Fibroblast of pulmonary artery (primary cell): ENCODE results near the gene TAMM41.
A peak's percentile ranks its signal among the peaks of the same experiment; 100 is the strongest.

Experiments
- DNase-seq: peaks from one replicate; pipeline ENCODE4 v3.0.0-alpha.2; 2010; ENCODE audit warnings: low read depth
- H3K4me3 ChIP-seq: replicated peaks from 2 replicates; pipeline ENCODE4 v1.5.1; 2011; ENCODE audit warnings: low read depth, mild to moderate bottlenecking, control low read depth, low read length, moderate library complexity
- CTCF ChIP-seq: IDR thresholded peaks from 2 replicates; pipeline ENCODE4 v1.5.1; 2011; ENCODE audit warnings: mild to moderate bottlenecking, control low read depth, low read length, inconsistent platforms; ENCODE audit errors: missing control alignments

The TAMM41 gene

GRCh38 chr3:11825301-11825700 is 21.4 kb downstream of the TAMM41 start:
- no peak overlapping the region for H3K4me3 ChIP-seq
- no peak for DNase-seq
- no peak for TF ChIP-seq CTCF

DNA sequence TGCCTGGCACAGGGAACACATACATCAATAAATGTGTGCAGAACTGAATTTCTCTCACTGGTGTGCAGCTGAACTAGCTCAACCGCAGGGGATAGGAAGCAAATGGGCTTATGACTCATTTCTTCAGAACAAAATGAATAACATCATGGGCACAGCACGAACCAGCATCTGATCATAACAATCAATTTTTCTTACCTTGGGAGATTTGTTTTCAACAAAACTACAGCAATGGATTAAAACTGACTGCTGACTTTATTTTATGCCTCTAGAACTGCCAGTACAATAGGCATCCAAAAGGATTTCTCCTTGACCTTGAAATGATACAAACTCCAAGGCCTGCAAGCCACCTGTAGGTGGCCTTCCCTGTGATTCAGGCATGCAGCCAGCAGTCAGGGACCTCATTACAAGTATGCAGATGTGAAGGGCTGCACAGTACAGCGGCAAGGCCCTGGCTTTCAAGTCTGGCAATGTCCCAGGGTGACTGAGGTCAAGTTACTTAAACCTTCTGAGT is 26.1 kb downstream of the TAMM41 start:
- TF ChIP-seq CTCF: peak; percentile 5
- no peak for DNase-seq

GRCh38 chr3:11819146-11819689 is 27.5 kb downstream of the TAMM41 start:
- H3K4me3 ChIP-seq: no peak overlapping the region
- DNase-seq: no peak
- TF ChIP-seq CTCF: no peak

More for the DNA sequence above, 26.1 kb downstream of the TAMM41 start:
- H3K4me3 ChIP-seq: no peak overlapping the region

DNA sequence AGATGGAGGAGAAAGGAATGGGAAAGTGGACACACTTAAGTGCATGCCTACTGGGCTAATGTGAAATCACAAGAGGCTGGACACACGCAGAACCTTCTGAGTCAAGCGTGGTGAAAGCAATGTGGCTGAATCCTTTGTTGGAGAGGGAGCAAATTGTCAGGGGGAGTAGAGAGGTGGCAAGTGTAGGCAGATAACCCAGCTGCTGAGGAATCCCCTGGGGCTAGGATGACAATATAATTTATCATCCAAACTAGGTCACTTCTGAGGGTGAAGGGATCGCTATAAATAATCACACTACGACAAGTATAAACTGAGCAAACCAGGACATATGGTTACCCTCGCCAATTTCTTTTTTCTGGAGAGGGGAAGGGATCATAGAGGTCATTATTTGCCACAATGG is 28.7 kb downstream of the TAMM41 start:
- TF ChIP-seq CTCF: no peak
- DNase-seq: no peak
- H3K4me3 ChIP-seq: no peak overlapping the region

DNA sequence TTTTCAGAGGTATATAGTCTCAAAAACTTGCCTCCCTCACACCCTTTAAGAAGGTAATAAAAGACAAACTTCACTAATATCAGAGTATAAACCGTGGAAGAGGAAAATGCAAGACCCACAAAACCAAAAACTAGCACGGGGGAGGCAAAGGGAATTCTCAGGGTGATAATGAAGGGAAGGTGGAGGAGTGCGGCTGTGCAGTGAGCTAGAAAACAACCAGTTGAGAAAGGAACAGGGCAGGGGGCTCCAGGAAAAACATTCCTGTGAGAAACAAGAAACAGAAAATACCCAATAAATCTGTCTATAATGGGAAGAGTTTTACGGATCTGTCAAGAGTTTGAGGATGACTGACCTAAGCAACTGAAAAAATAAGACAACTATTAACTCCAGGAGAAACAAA is 31.6 kb downstream of the TAMM41 start:
- no peak overlapping the region for H3K4me3 ChIP-seq
- no peak for DNase-seq
- TF ChIP-seq CTCF: no peak

DNA sequence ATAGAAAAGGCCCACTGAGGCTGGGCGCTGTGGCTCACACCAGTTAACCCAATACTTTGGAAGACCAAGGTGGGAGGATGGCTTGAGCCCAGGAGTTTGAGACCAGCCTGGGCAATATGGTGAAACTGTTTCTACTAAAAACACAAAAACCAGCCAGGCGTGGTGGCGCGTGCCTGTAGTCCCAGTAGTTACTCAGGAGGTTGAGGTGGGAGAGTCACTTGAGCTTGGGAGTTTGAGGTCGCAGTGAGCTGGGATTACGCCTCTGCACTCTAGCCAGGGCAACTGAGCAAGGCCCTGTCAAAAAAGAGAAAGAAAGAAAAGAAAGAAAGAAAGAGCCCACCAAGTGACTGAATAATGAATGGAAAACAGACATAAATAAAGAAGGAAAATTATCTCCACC is 32.0 kb downstream of the TAMM41 start:
- TF ChIP-seq CTCF: no peak
- H3K4me3 ChIP-seq: no peak overlapping the region
- DNase-seq: no peak

DNA sequence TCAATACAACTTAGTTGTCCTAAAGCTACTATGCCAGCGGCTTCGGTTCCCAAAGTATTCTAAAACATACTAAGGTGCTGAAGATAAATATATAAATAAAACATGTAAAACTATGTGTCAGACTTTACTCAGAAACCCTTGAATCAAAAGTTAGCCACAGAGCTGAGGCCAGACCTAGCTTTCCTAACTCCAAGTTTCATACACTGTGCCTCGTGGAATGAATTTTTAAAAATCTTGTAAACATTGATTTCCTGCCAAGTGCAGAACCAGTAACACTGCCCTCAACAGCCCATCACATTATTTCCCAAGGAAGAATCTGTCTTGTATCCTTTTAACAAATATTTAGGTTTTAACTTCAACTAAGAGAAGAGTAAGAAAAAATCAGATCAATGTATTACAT is 36.4 kb downstream of the TAMM41 start:
- no peak overlapping the region for H3K4me3 ChIP-seq
- no peak for TF ChIP-seq CTCF
- DNase-seq: peak; percentile 47
